Measurements from ENCODE around the gene CRISPLD2. TPM values are rescaled to one million over a fixed set of nuclear protein-coding genes. Genes with fewer than 3 reads are reported as not detected.

CRISPLD2 gene
- total and polyA plus RNA-seq, 4 donors: 8.9 to 192 (median 70.5) TPM

DNA sequence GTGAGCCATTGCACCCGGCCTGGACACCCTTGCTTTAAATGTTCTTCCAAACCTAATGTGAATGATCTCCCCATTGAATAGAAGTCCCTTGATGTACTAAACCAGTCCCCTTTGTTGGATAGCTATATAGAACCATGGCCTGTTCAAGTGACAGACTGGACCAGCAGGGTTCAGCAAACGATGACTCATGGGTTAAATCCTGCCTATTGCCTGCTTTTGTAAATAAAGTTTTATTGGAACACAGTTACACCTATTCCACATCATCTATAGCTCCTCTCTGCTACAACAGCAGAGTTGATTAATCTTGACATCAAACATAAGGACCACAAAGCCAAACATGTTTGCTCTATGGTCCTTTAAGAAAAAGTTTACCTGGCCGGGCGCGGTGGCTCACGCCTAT lies 56.1 kb downstream of the CRISPLD2 start:
- intact Hi-C loops (cut with DNase I): no loop called here

DNA sequence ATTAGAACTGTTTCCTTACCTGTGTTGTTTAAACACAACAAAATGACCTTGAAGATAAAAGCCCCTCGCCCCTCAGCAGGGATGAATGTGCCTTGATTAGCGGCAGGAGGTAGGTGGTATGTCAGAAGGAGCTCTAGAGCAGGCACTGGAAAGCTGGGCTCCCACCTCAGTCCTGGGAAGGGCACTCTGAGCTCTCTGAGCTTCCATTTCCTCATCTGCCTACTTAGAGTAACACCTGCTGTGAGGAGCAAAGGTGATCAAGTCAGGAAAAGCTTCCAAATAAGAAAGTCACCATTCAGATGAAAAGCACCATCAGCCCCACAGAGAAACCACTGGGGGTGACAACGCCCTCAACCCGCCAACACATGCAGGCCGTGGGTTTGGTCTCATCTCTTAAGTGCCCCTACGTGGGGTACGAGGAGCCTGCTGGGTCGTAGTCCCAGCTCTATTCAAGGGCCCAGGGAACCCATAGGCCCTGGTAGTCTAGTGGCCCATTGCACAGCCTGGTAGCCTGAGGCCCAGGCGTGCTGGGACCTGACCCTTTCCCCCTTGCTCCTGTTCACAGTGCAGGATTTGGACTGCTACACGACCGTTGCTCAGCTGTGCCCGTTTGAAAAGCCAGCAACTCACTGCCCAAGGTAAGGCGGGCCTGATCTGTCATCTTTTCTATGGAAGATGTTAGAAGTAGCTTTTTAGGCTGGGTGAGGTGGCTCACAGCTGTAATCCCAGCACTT lies 57.3 kb downstream of the CRISPLD2 start:
- Histone ChIP-seq H3K27ac (ENCODE audit: low read depth in 1 of 2, low read length in 2 of 2) (no peak overlapping the region), H3K4me1 (ENCODE audit: control insufficient read depth in 1 of 2, insufficient read depth in 2 of 2, low read length in 2 of 2) (no peaks in the 10 kb centered on the region), H3K27me3 (ENCODE audit: control insufficient read depth in 1 of 2, insufficient read depth in 2 of 2, low read length in 1 of 2) (no peaks in the 10 kb centered on the region), H3K36me3 (ENCODE audit: control insufficient read depth in 1 of 2, insufficient read depth in 2 of 2, low read length in 1 of 2) (no peaks in the 10 kb centered on the region), H3K9me3 (ENCODE audit: control insufficient read depth, low read length) (no peaks in the 10 kb centered on the region), H3K4me3 (ENCODE audit: low read length in 2 of 2) (no peak overlapping the region)
- ATAC-seq (ENCODE audit: low FRiP score) (no peak), DNase-seq (peak in 1 of 2 donors; percentile 32)
- intact Hi-C loops (cut with DNase I): no loop called here
- WGBS, 2 donors: 92 to 93% methylated on average over 13 of the region's 13 CpGs

More for the DNA sequence above, 56.1 kb downstream of the CRISPLD2 start:
- Histone ChIP-seq H3K27me3 (ENCODE audit: control insufficient read depth in 1 of 2, insufficient read depth in 2 of 2, low read length in 1 of 2) (no peaks in the 10 kb centered on the region), H3K27ac (ENCODE audit: low read depth in 1 of 2, low read length in 2 of 2) (no peak overlapping the region), H3K4me3 (ENCODE audit: low read length in 2 of 2) (no peak overlapping the region), H3K36me3 (ENCODE audit: control insufficient read depth in 1 of 2, insufficient read depth in 2 of 2, low read length in 1 of 2) (no peaks in the 10 kb centered on the region), H3K4me1 (ENCODE audit: control insufficient read depth in 1 of 2, insufficient read depth in 2 of 2, low read length in 2 of 2) (no peaks in the 10 kb centered on the region), H3K9me3 (ENCODE audit: control insufficient read depth, low read length) (no peaks in the 10 kb centered on the region)
- no peak for ATAC-seq (ENCODE audit: low FRiP score)
- DNase-seq: peak in 1 of 2 donors; percentile 27
- WGBS, 2 donors: 96 to 97% methylated on average over 6 of the region's 6 CpGs

GRCh38 chr16:84878770-84879169 lies 59.0 kb downstream of the CRISPLD2 start:
- no peaks in the 10 kb centered on the region for H3K36me3 ChIP-seq (ENCODE audit: control insufficient read depth in 1 of 2, insufficient read depth in 2 of 2, low read length in 1 of 2)
- H3K9me3 ChIP-seq (ENCODE audit: control insufficient read depth, low read length): no peaks in the 10 kb centered on the region
- ATAC-seq (ENCODE audit: low FRiP score): no peak
- H3K27ac ChIP-seq (ENCODE audit: low read depth in 1 of 2, low read length in 2 of 2): no peak overlapping the region
- H3K4me1 ChIP-seq (ENCODE audit: control insufficient read depth in 1 of 2, insufficient read depth in 2 of 2, low read length in 2 of 2): no peaks in the 10 kb centered on the region
- no peak for DNase-seq
- 95 to 98% methylated on average over 5 of the region's 5 CpGs for WGBS, 2 donors
- no peaks in the 10 kb centered on the region for H3K27me3 ChIP-seq (ENCODE audit: control insufficient read depth in 1 of 2, insufficient read depth in 2 of 2, low read length in 1 of 2)
- intact Hi-C loops (cut with DNase I): no loop called here
- H3K4me3 ChIP-seq (ENCODE audit: low read length in 2 of 2): no peak overlapping the region

DNA sequence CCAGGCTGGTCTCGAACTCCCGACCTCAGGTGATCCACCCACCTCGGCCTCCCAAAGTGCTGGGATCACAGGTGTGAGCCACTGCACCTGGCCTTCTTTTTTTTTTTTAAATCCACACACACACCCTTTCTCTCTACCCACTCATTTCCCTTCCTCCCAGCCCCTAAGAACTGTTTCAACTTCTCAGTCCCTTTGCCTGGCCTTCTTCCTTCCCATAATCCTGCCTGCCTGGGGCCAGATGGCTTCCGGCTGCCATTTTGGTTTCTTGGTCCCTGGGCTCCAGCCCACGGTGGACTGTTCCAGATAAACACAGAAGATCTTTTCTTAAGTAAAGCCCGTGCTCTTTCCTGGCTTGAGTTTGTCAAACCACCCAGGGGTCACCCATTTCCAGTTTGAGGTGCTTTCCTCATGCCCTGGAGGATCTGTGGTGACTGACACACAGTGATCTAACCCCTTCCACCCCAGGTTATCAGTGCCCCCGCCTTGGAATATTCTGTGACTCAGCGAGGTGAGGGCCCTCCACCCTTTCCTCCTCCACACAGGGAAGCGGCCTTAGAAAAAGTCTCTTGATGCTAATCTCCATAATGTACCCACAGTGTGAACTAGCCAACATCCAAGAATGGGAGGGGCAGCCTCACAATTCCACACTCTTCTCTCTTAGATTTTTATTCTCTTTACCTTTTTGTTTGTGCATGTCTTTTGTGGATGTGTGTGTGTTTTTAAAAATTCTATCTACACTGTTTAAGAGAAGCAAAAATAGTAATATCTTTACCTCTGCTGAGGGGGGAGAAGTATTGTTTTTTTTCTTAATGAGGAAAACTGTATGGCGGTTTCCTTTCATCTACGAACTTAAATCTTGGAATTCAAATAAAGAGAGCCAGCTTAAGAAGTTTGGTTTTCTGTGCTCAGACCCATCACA lies 60.0 kb downstream of the CRISPLD2 start:
- 89 to 91% methylated on average over 9 to 11 of the region's 11 CpGs for WGBS, 2 donors
- intact Hi-C loops (cut with DNase I): no loop called here
- peak in 1 of 2 donors; percentile 28 for DNase-seq
- Histone ChIP-seq H3K4me1 (ENCODE audit: control insufficient read depth in 1 of 2, insufficient read depth in 2 of 2, low read length in 2 of 2) (no peaks in the 10 kb centered on the region), H3K27ac (ENCODE audit: low read depth in 1 of 2, low read length in 2 of 2) (no peak overlapping the region), H3K4me3 (ENCODE audit: low read length in 2 of 2) (no peak overlapping the region), H3K9me3 (ENCODE audit: control insufficient read depth, low read length) (no peaks in the 10 kb centered on the region), H3K36me3 (ENCODE audit: control insufficient read depth in 1 of 2, insufficient read depth in 2 of 2, low read length in 1 of 2) (no peaks in the 10 kb centered on the region), H3K27me3 (ENCODE audit: control insufficient read depth in 1 of 2, insufficient read depth in 2 of 2, low read length in 1 of 2) (no peaks in the 10 kb centered on the region)
- ATAC-seq (ENCODE audit: low FRiP score): no peak

GRCh38 chr16:84881702-84882521 lies 62.1 kb downstream of the CRISPLD2 start:
- 91 to 92% methylated on average over 8 of the region's 8 CpGs for WGBS, 2 donors
- no peak overlapping the region for H3K27ac ChIP-seq (ENCODE audit: low read depth in 1 of 2, low read length in 2 of 2)
- no peaks in the 10 kb centered on the region for H3K9me3 ChIP-seq (ENCODE audit: control insufficient read depth, low read length)
- no peak for ATAC-seq (ENCODE audit: low FRiP score)
- no peaks in the 10 kb centered on the region for H3K27me3 ChIP-seq (ENCODE audit: control insufficient read depth in 1 of 2, insufficient read depth in 2 of 2, low read length in 1 of 2)
- DNase-seq: no peak
- no peaks in the 10 kb centered on the region for H3K4me1 ChIP-seq (ENCODE audit: control insufficient read depth in 1 of 2, insufficient read depth in 2 of 2, low read length in 2 of 2)
- H3K36me3 ChIP-seq (ENCODE audit: control insufficient read depth in 1 of 2, insufficient read depth in 2 of 2, low read length in 1 of 2): no peaks in the 10 kb centered on the region
- intact Hi-C loops (cut with DNase I): no loop called here
- no peak overlapping the region for H3K4me3 ChIP-seq (ENCODE audit: low read length in 2 of 2)

DNA sequence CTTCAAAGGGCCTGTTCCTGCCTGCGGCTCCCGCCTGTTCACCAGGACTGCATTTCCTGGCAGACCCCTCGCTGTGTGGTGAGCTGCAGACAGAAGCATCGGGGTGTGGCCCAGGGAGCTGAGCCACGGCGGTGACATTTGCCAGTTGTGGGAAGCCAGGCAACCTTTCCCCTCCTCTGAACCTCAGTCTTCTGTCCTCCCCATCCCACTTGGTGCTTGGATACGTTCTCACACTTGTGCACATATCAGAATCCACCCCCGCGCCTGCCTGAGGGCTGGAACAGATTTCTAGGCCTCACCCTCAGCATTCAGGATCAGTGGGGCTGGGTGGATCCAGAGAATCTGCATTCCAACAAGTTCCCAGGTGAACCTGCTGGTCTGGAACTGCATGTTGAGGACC lies 63.5 kb downstream of the CRISPLD2 start:
- Histone ChIP-seq H3K36me3 (ENCODE audit: control insufficient read depth in 1 of 2, insufficient read depth in 2 of 2, low read length in 1 of 2) (no peaks in the 10 kb centered on the region), H3K27ac (ENCODE audit: low read depth in 1 of 2, low read length in 2 of 2) (no peak overlapping the region), H3K9me3 (ENCODE audit: control insufficient read depth, low read length) (no peaks in the 10 kb centered on the region), H3K4me1 (ENCODE audit: control insufficient read depth in 1 of 2, insufficient read depth in 2 of 2, low read length in 2 of 2) (no peaks in the 10 kb centered on the region), H3K27me3 (ENCODE audit: control insufficient read depth in 1 of 2, insufficient read depth in 2 of 2, low read length in 1 of 2) (no peaks in the 10 kb centered on the region), H3K4me3 (ENCODE audit: low read length in 2 of 2) (no peak overlapping the region)
- DNase-seq: no peak
- intact Hi-C loops (cut with DNase I): no loop called here
- WGBS, 2 donors: 92 to 94% methylated on average over 9 of the region's 9 CpGs
- ATAC-seq (ENCODE audit: low FRiP score): no peak

DNA sequence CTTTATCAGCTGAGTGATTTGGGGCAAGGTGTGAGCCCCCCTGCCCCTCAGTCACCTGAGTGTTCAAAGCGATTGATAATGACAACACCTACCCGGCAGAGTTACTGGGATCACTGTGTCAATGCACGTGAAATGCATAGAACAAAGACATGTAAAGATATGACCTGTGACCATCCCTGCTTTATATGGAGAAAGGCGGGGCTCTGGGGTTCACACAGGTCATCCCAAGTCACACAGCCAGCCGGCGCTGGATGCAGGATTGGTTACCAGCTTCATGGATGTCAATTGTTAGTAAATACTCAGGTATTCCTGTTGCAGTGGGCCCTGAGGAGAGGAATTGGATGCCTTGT lies 64.4 kb downstream of the CRISPLD2 start:
- Histone ChIP-seq H3K4me3 (ENCODE audit: low read length in 2 of 2) (no peak overlapping the region), H3K27ac (ENCODE audit: low read depth in 1 of 2, low read length in 2 of 2) (no peak overlapping the region), H3K27me3 (ENCODE audit: control insufficient read depth in 1 of 2, insufficient read depth in 2 of 2, low read length in 1 of 2) (no peaks in the 10 kb centered on the region), H3K9me3 (ENCODE audit: control insufficient read depth, low read length) (no peaks in the 10 kb centered on the region), H3K36me3 (ENCODE audit: control insufficient read depth in 1 of 2, insufficient read depth in 2 of 2, low read length in 1 of 2) (no peaks in the 10 kb centered on the region), H3K4me1 (ENCODE audit: control insufficient read depth in 1 of 2, insufficient read depth in 2 of 2, low read length in 2 of 2) (no peaks in the 10 kb centered on the region)
- no peak for DNase-seq
- intact Hi-C loops (cut with DNase I): no loop called here
- WGBS, 2 donors: 80 to 94% methylated on average over 6 of the region's 6 CpGs
- no peak for ATAC-seq (ENCODE audit: low FRiP score)

GRCh38 chr16:84884596-84885341 lies 65.0 kb downstream of the CRISPLD2 start:
- Histone ChIP-seq H3K9me3 (ENCODE audit: control insufficient read depth, low read length) (no peaks in the 10 kb centered on the region), H3K4me1 (ENCODE audit: control insufficient read depth in 1 of 2, insufficient read depth in 2 of 2, low read length in 2 of 2) (no peaks in the 10 kb centered on the region), H3K4me3 (ENCODE audit: low read length in 2 of 2) (no peak overlapping the region), H3K27me3 (ENCODE audit: control insufficient read depth in 1 of 2, insufficient read depth in 2 of 2, low read length in 1 of 2) (no peaks in the 10 kb centered on the region), H3K36me3 (ENCODE audit: control insufficient read depth in 1 of 2, insufficient read depth in 2 of 2, low read length in 1 of 2) (no peaks in the 10 kb centered on the region), H3K27ac (ENCODE audit: low read depth in 1 of 2, low read length in 2 of 2) (no peak overlapping the region)
- DNase-seq: no peak
- WGBS, 2 donors: 46% methylated on average over 25 of the region's 25 CpGs
- intact Hi-C loops (cut with DNase I): no loop called here
- no peak for ATAC-seq (ENCODE audit: low FRiP score)
